ENCODE results near the gene EFCAB6. TPM values are rescaled to one million over a fixed set of nuclear protein-coding genes. Genes with fewer than 3 reads are reported as not detected.

The EFCAB6 gene
- polyA plus RNA-seq, 1 donor: 0.80 TPM

DNA sequence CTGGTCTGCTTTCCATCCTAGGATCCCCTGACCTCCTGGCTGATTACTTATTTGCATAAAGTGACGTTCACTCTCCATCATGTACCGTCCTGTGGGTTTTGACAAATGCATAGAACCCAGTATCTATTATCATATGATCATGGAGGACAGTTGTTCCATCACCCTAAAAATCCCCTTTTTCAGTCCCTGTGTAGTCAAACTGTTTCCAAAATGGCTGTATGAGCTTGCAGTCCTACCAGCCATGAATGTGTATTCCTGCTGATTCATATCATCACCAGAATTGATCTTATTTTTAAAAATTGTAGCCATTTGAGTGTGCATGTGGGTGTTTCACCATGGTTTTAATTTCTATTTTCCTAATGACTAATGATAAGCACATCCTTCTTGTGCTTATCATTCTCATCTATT is 291.5 kb downstream of the EFCAB6 start:
- DNase-seq: no peak

DNA sequence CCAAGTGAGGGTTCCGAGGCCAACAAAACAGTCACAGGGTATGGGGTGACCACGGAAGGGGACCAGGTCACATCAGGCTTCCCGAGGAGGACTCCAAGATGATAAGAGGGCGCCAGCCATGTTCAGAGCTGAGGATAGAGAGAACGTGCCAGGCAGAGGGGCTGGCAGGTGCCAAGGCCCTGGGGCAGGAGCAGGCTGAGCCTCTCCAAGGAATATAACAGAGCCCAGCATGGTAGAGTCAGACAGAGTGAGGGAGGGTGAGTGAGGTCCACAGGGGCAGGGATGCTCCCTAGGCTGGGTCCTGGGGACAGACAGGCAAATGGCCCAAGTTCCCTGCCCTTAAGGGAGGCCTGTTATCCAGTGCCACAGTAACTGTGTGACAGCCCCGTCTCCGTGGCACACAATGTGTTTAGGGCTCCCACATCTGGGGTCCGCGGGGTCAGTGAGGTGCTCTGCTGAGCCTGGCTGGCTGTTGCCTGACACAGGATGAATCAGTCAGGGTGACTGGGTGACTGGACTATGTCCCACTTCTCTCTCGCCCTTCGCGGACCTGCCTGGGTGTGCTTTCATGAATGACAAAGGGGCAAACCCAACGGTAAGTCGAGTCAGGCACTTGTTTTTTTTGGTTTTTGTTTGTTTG is 295.0 kb downstream of the EFCAB6 start:
- no peak for DNase-seq

DNA sequence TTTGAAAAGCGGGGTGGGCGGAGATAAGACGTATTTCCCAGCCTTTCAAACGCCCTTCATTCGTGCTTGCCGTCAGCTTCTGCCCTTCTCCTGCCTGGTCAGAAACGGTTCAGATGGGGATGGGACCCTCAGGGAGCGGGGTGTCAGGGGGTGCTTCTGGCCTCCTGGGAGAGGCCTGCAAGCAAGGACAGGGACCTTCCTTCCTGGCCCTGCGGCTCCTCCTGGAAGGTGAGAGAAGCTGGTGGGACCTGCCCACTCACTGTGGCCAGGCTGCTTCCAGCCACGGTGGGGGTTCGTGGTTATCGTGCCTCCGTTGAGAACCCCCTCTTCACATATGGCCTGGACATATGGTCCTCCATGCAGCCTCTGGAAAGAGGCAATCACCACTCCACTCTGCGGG is 295.7 kb downstream of the EFCAB6 start:
- DNase-seq: no peak

DNA sequence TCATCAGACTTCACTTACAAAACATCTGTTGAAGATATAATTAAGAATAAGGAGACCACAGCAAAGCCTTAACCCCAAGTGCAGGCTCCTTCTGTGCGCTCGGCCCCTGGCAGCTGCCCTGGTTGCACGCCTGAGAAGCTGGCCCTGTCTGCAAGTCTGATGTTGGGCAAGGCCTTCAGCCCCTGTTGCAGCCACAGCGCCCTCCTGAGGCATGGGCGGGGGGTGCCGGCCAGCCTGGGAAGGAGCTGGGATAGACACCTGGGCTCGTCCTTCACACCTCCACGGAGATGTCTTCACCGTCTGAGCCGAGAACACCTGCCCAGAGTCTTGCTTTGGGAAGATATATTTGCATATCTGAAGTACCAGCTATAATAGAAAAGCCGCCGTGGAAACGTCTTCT is 296.2 kb downstream of the EFCAB6 start:
- no peak for DNase-seq

DNA sequence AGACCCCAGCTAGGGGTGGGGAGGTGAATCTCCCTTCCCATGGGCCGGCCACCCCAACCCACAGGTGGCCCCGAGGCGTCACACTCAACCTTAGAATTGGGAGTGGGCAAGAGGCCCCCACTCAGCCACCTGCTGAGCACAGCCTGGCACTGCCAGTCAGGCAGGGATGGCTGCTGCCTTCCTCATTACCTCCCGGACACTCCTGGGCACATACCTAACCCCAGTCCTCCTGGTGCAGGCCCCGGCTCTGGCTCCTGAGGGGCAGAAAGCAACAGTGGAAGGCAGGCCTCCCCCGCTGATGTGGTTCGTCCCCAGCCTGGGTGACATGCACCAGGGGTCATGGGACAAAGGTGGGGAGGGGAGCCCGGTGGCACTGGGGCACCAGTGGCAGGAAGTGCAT is 296.7 kb downstream of the EFCAB6 start:
- DNase-seq: no peak

DNA sequence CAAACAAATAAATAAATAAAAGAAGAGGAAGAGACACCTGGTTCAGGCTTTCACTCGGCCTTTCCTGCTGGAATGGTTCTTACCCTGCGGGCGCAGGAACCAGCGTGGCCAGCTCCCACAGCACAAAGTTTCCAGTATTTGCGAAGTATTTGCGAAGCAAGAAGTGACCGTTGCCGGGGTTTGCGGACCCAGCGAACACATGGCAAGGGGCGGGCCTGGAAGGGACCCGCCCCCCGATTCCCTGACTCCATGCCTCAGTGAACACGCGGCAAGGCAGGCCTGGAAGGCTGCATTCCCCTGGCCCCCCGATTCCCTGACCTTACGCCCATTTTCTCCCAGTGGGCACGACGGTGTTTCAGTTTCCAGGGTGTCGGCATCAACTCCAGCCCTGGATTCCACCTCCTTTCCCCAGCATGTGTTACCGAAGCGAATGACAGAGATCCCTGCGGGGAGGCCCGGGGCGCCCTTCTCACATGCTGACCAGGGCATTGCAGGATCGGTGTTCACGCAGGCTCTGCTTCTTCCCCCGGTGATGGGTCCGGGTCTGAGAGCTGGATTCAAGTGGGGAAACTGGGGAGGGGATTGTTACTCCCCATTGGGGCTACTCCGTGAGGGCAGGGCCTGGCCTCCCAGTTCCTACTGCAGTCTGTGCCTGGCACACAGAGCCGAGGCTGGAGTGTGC is 297.5 kb downstream of the EFCAB6 start:
- no peak for DNase-seq

DNA sequence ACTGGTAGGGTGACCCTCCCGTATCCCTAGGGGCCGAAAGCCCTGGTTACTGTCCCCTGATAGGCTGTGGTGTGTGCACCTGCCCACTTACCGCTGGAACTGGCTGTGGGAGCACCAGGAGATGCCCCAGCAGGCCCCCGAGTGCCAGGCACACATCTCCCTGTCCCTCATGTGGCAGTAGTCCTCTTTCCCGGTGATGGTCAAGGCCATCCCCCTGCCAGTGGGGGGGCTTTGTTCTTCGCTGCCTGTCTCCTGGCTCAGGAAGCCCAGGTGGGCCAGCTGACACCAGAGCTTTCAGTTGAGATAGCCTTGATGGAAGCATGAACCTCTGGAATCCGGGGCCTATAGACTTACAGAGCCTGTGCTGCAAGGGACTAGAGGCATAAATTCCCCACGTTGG is 299.8 kb downstream of the EFCAB6 start:
- no peak for DNase-seq

DNA sequence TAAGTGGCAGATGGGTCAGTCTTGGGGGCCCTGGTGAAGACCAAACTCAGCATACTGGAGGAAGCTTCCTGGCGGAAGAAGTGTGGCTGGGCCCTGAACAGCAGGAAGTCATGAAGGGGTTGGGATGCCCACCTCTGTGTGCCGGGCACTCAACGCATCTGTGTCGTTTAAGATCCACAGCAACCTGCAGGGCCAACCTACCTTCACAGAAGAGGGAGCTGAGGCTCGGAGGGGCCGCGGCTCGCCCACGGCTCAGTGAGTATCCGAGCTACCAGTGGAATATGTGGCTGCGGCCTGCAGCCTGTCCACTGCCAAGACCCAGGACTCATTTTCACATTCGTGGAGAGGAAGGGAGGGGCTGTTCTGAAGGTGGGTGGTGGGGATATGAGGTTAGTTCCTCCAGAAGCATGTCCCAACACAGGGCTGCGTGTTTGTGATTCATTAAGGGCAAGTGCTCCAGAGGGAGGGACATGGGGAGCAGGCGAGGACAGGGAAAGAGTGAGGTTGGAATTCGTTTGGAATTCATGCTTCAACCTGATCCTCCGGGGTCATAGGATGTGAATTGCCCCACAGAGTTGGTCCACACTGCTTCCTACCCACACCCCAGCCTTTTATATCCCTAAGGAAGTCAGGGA is 300.7 kb downstream of the EFCAB6 start:
- no peak for DNase-seq

DNA sequence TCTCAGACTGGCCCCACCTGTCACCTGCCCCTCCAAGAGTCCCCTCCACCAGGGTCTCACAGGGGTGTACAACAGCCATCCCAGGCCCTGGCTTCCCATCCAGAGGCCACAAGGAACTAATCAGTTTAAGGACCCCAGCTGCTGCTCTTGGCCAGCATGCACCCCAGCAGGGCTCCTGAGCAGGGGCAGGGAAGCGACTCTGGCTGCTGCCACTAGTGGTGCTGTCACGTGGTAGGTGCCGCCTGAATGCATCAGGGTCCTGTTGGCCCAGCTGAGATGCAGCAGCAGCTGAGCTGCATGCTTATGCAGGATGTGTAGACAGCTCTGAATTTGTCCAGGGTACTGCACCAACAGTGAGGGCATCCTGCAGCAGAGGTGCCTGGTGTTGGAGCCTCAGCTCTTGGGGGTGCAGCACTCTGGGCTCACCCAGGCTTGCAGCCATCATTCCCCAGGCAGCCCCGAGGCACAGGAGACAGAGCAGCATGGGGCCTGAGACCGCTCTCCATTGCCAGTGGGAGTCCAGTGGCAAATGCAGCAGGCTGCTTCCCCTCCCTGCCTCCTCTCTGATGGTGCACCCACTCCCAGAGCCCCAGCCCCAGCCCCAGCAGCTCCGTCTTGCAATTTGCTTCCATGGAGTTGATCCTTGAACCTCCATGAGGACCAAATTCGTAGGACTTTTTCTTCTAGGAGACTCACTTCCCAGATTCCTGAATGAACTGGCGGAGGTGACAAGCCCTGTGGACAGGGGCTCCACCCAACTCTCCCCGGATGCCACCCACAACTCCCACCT is 301.6 kb downstream of the EFCAB6 start:
- DNase-seq: no peak

DNA sequence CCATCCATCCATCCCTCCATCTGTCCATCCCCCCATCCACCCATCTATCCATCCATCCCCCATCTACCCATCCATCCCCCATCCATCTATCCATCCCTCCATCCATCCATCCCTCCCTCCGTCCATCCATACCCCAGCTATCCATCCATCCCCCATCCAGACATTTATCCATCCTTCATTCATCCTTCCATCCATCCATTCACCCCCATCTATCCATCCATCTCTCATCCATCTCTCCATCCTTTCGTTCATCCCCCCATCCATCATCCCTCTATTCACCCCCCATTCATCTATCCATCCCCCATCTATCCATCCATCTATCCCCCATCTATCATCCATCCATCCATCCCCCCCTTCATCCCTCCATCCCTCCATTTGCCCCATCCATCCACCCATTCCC is 302.8 kb downstream of the EFCAB6 start:
- DNase-seq: no peak

DNA sequence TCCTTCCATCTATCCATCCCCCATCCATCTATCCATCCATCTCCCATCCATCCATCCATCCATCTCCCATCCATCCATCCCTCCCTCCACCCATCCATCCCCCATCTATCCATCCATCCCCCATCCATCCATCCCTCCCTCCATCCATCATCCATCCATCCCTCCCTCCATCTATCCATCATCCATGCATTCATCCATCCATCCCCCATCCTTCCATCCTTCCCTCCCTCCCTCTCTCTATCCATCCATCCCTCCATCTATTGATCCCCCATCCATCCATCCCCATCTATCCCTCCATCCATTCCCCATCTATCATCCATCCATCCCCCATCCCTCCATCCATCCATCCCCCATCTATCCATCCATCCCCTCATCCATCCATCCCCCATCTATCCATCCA is 303.6 kb downstream of the EFCAB6 start:
- no peak for DNase-seq

DNA sequence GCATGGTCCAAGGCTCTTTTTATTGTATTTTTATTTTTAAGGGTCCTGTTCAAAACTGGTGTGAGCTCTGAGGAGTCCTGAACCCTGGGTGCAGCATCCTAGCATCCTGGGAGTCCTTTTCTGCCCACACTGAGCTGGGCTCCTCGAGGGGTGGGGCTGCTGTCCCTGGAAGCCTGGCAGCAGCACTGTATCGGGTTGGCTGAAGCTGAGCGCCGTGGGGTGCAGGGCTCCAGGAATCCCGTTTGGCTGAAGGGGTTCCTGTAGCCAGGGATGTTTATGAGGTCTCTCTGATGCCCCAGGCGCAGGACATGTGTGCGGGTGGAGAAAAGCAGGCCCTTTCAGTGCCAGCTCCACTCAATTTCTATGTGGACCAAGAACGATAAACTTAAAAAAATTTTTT is 304.9 kb downstream of the EFCAB6 start:
- DNase-seq: no peak

DNA sequence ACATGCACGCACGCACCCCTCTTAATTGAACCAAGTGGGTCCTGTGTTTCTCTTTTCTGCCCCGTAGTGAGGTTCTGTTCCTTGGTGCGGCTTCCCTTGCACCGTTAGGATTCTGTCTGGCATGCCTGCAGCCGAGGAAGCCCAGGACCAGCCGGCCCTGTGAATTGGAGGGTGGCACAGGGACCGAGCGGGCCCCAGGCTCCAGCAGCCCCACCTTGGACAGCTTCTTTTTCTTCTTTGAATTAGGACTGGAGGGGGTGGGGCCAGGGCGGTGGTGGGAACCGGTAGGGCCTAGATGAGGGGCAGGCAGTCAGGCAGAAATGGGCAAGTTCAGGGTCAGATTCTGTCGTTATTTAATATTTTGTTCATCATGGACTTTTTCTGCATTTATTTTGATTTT is 305.6 kb downstream of the EFCAB6 start:
- no peak for DNase-seq

DNA sequence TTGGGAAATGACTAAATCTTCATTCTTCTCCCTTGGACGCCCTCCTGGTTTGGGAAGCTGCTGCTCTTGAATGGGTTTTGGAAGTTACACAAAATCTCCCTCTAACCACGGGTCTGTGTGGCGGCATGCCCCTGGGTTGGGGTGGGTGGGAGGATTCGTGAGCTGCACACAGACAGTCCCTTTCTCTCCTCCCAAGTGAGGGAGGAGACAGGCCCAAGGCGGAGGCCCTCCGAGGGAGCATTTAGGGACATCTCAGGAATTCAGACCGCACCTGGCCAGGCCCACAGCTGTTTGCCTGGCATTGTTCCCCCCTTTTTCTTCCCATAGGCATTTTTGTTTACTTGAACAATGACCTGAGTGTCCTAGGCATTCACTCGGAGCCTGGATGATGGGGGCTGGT is 306.2 kb downstream of the EFCAB6 start:
- DNase-seq: no peak

DNA sequence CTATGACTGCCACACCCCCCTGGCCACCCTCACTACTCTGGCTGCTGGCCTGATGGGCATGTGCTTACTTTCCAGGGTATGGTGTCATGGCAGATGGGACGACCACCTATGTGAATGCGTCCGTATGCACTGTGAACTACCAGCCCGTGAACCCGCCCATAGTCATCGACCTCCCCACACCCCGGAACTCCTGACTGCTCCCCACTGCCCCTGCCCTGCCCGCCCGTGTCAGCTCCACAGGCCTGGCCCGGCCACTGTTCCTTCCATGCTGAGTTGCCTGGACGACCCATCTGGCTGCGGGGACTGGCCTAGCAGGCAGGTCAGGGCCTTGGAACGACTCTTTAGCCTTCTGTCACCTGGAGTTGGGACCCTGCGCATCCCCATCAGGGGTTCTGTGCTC is 306.7 kb downstream of the EFCAB6 start:
- DNase-seq: no peak

DNA sequence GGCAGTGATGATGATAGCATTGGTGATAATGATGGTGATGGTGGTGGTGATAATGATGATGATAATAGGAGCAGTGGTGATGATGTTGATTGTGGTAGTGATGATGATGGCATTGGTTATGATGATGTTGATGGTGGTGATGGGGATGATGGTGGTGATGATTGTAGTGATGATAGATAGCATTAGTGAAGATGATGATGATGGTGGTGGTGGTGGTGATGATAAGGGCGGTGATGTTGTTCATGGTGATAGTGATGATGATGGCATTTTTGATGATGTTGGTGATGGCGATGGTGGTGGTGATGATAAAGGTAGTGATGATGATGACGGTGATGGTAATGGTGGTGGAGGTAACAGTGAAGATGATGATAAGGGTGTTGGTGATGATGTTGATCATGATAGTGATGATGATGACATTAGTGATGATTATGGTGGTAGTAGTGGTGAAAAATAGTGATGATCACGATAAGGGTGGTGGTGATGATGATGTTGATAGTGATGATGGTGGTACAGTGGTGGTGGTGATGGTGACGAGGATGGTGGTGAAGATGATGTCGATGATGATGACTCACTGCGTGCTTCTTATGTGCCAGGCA is 307.3 kb downstream of the EFCAB6 start:
- DNase-seq: no peak

DNA sequence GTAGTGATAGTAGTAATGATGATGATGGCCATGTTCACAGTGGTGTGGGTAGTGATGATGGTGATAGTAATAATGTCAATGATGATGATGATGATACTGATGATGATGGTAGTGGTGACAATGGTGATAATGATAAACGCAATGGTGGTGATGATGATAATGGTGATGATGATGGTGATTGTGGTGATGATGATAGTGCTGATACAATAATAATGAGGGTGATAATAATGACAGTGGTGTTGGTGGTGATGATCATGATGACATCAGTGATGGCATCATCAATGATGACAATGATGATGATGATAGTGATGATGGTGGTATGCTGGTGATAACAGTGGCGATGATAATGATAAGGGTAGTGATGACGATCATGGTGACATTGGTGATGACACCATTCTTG is 308.0 kb downstream of the EFCAB6 start:
- DNase-seq: no peak

DNA sequence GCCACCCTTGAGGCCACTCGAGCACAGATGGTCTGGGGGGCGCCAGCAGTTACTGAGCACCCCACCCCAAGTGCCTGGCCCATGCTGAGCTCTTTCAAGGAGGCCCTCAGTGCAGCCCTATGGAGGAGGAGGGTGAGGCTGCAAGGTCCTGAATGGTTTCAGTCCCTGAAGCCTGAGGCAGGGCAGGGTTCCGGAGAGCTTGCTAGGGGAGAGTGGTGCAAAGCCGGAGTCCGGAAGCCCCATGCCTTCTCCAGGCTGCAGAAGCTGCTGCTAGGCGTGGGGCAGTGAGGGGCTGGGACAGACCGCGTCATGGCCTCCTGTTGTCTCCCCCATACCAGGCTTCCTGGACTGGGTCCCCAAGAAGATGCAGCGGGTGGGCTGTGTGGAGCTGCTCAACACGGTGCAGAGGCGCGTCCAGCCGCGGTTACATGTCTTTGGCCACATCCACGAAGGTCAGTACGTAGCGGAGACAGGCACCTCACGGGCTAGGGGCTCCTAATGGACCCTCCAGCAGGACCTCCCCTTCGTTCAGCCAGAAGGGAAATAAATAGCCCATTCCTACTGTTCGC is 309.7 kb downstream of the EFCAB6 start:
- no peak for DNase-seq

DNA sequence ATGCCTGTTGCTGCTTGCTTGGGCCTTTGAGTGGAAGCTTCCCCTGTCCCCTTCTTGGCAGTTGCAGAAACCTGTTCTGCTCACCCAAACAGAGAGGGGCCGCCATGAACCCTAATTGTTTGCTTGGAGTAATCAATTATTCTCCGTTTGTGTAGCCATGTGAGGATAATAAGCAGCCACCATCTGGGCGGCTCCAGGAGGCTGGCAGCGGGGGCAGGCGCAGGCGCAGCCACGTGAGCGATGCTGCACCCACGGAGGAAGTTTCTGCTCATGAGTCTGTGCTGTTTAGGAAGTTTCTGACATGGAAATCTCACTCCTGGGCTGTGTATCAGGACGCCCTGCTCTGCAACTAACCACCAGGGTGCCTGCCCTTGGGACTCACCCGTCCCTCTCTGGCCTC is 310.2 kb downstream of the EFCAB6 start:
- no peak for DNase-seq

DNA sequence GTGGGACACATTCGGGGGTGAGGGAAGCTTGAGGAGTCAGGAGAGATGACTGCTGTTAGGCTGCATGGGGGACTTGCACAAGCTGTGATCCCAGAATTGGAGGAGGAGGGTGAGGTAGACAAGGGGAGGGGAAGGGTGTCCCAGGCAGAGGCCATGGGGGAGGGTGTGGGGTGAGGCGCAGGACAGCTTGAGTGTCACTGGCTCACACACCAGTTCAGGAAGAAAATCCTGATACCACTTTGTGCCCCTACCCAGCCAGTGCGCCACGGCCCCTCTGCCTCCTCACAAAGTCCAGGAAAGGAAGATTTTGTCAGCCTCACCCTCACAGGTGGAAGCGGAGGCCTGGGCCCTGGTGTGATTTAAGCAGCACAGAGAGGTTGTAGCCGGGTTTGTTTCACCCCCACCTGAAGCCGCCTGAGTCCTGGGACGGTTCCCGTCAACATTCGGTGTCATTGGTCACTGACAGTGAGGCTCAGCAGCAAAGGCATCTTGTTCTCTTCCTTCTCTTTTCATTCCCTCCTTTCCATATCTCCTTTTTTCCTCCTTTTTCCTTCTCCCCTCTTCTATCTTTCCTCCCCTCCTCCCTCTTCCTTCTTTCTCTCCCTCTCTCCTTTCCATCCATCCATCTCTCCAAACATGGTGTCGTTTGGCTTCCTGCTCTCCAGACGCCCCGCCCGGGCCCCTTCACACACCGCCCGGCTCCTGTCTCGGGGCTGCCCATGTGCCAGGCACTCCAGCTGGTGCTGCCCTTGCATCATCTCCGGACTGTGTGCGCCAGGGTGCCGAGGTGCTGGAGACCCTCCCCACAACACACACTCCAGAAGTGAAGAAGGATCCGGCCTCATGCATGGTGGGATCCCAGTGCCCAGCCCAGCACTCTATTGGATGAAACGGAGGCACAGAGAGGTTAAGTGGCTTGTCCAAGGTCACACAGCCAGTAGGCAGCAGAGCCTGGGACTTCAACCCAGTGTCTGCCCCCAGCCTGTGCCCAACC is 311.0 kb downstream of the EFCAB6 start:
- no peak for DNase-seq

DNA sequence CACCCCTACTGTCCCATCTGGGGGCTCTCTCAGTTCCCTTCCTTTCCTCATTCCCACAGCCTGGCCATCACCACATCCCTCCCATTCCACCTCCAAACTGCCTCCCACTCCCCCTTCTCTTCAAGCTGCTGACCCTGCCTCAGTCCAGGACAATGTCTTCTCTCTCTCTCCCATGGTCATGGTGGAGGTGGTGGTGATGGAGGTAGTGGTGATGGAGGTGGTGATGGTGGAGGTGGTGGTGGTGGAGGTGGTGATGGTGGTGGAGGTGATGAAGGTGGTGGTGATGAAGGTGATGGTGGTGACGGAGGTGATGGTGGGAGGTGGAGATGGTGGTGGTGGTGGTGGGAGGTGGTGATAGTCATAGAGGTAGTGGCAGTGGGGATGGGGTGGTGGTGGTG is 313.2 kb downstream of the EFCAB6 start:
- no peak for DNase-seq

Data from hindlimb muscle (tissue), 1 donor.